H1 (cell line): ENCODE results near the gene IGFALS. TPM values are rescaled to one million over a fixed set of nuclear protein-coding genes. Genes with fewer than 3 reads are reported as not detected.

Experiments used
- CTCF ChIA-PET: fragments of 300-600 bp; sonication (Branson Sonifier 250); formaldehyde crosslinking; loops from one replicate; lab custom pipeline; 2021; ENCODE audit not compliant: partially characterized antibody; lab: Charles Lee
- POLR2A ChIA-PET: fragments of 300-600 bp; sonication (Branson Sonifier 250); formaldehyde crosslinking; loops from one replicate; lab custom pipeline; 2021; ENCODE audit warnings: inconsistent platforms; ENCODE audit not compliant: partially characterized antibody; lab: Charles Lee
- DNase-seq, 2 experiments: peaks; one replicate each; pipeline versions ENCODE4 v3.0.0 to v3.0.0-alpha.2; 2010 to 2022; ENCODE audit warnings: low spot score in 2 of 2, low read depth in 1 of 2, mixed read lengths in 1 of 2
- FAIRE-seq: peaks from 2 replicates; lab custom pipeline; 2011; peaks lifted over from hg19 to GRCh38; lab: Jason Lieb, UNC
- H2AFZ ChIP-seq: 2 replicates; pipeline ENCODE4 v1.8.1; 2012; ENCODE audit warnings: low read length, inconsistent platforms
- H2AK5ac ChIP-seq: 2 replicates; pipeline ENCODE4 v1.6.1; 2013; ENCODE audit warnings: low read depth, low read length
- H2BK120ac ChIP-seq: replicated peaks from 2 replicates; pipeline ENCODE3; 2013; ENCODE audit warnings: low read depth, low read length, inconsistent platforms
- H2BK12ac ChIP-seq: 2 replicates; pipeline ENCODE4 v1.6.1; 2013; ENCODE audit warnings: low read depth, low read length
- H2BK15ac ChIP-seq: 2 replicates; pipeline ENCODE4 v1.6.1; 2013; ENCODE audit warnings: low read length
- H2BK20ac ChIP-seq: 2 replicates; pipeline ENCODE4 v1.6.1; 2013; ENCODE audit warnings: low read length
- H2BK5ac ChIP-seq: 2 replicates; pipeline ENCODE4 v1.6.1; 2013; ENCODE audit warnings: low read depth, low read length
- H3K14ac ChIP-seq: 2 replicates; pipeline ENCODE4 v1.6.1; 2013; ENCODE audit warnings: inconsistent platforms; ENCODE audit not compliant: insufficient read length
- H3K18ac ChIP-seq: 2 replicates; pipeline ENCODE4 v1.6.1; 2013; ENCODE audit warnings: low read length; ENCODE audit errors: extremely low read depth
- H3K23ac ChIP-seq: 2 replicates; pipeline ENCODE4 v1.6.1; 2013; ENCODE audit warnings: inconsistent platforms; ENCODE audit not compliant: insufficient read length
- H3K23me2 ChIP-seq: 2 replicates; pipeline ENCODE4 v1.6.1; 2013; ENCODE audit warnings: low read depth, low read length
- H3K27ac ChIP-seq: 2 replicates; pipeline ENCODE4 v1.6.1; 2011; ENCODE audit warnings: low read depth, low read length, inconsistent platforms
- H3K27me3 ChIP-seq, 4 experiments: replicated peaks in 1 of 4; 1 replicate in 1 of 4; 2 replicates in 3 of 4; pipeline versions ENCODE4 v1.6.1 to v1.8.1; 2011 to 2013; ENCODE audit warnings: low read length in 3 of 4, mild to moderate bottlenecking in 3 of 4, inconsistent platforms in 2 of 4, mixed read lengths in 2 of 4, moderate library complexity in 1 of 4; ENCODE audit not compliant: control insufficient read depth in 3 of 4, insufficient read depth in 3 of 4; ENCODE audit errors: extremely low read depth in 1 of 4
- H3K36me3 ChIP-seq, 4 experiments: 2 replicates each; pipeline versions ENCODE4 v1.6.1 to v1.8.1; 2011 to 2013; ENCODE audit warnings: mild to moderate bottlenecking in 4 of 4, low read length in 3 of 4, moderate library complexity in 2 of 4, control low read depth in 1 of 4, inconsistent platforms in 1 of 4; ENCODE audit not compliant: insufficient read depth in 4 of 4, control insufficient read depth in 2 of 4
- H3K4ac ChIP-seq: replicated peaks from 2 replicates; pipeline ENCODE3; 2013; ENCODE audit warnings: low read length, low read depth, mixed read lengths, inconsistent platforms; ENCODE audit not compliant: insufficient read length
- H3K4me1 ChIP-seq, 4 experiments: replicated peaks in 1 of 4; 1 replicate in 1 of 4; 2 replicates in 3 of 4; pipeline versions ENCODE4 v1.6.1 to v1.8.1; 2011 to 2013; ENCODE audit warnings: low read length in 3 of 4, inconsistent platforms in 2 of 4, mixed read lengths in 1 of 4; ENCODE audit not compliant: insufficient read depth in 4 of 4, control insufficient read depth in 3 of 4
- H3K4me2 ChIP-seq, 2 experiments: 2 replicates each; pipeline versions ENCODE4 v1.6.1 to v1.8.1; 2011 to 2013; ENCODE audit warnings: low read depth in 2 of 2, low read length in 2 of 2, control low read depth in 1 of 2, inconsistent platforms in 1 of 2, mild to moderate bottlenecking in 1 of 2; ENCODE audit not compliant: insufficient read depth in 1 of 2
- H3K4me3 ChIP-seq, 4 experiments: fragments of 200-600, 300-600 bp in 1 of 4; sonication (generic), shearing (Covaris generic), sonication (Bioruptor Twin) in 1 of 4; 2 replicates each; pipeline versions ENCODE4 v1.5.1 to v1.8.1; 2011 to 2016; ENCODE audit warnings: low read length in 4 of 4, low read depth in 3 of 4, control low read depth in 2 of 4, inconsistent platforms in 2 of 4, mild to moderate bottlenecking in 2 of 4, mixed read lengths in 1 of 4, moderate library complexity in 1 of 4; ENCODE audit not compliant: insufficient read depth in 2 of 4; ENCODE audit errors: extremely low read depth in 1 of 4
- H3K56ac ChIP-seq: replicated peaks from 2 replicates; pipeline ENCODE3; 2013; ENCODE audit warnings: low read depth, mild to moderate bottlenecking, mixed read lengths, low read length, inconsistent platforms; ENCODE audit not compliant: insufficient read length
- H3K79me1 ChIP-seq: 2 replicates; pipeline ENCODE4 v1.6.1; 2013; ENCODE audit warnings: low read depth, low read length, control low read depth
- H3K79me2 ChIP-seq, 2 experiments: 2 replicates each; pipeline versions ENCODE4 v1.6.1 to v1.8.1; 2012 to 2013; ENCODE audit warnings: low read length in 2 of 2, mild to moderate bottlenecking in 2 of 2, inconsistent platforms in 1 of 2; ENCODE audit not compliant: insufficient read depth in 2 of 2, control insufficient read depth in 1 of 2
- H3K9ac ChIP-seq, 4 experiments: replicated peaks in 1 of 4; 1 replicate in 1 of 4; 2 replicates in 3 of 4; pipeline versions ENCODE4 v1.6.1 to v1.8.1; 2011 to 2013; ENCODE audit warnings: low read depth in 3 of 4, low read length in 3 of 4, control low read depth in 2 of 4, mild to moderate bottlenecking in 2 of 4, moderate library complexity in 2 of 4, inconsistent platforms in 1 of 4; ENCODE audit errors: extremely low read depth in 1 of 4
- H3K9me3 ChIP-seq, 2 experiments: 2 replicates each; pipeline versions ENCODE4 v1.6.1 to v1.8.1; 2012 to 2013; ENCODE audit warnings: mild to moderate bottlenecking in 2 of 2, moderate library complexity in 2 of 2, control low read depth in 1 of 2, inconsistent platforms in 1 of 2, low read depth in 1 of 2, low read length in 1 of 2, mixed read lengths in 1 of 2; ENCODE audit not compliant: insufficient read depth in 2 of 2
- H4K20me1 ChIP-seq, 2 experiments: replicated peaks in 1 of 2; 2 replicates each; pipeline versions ENCODE3 to v1.8.1; 2011 to 2013; ENCODE audit warnings: inconsistent platforms in 2 of 2, low read length in 2 of 2, mild to moderate bottlenecking in 1 of 2; ENCODE audit not compliant: insufficient read depth in 2 of 2, control insufficient read depth in 1 of 2
- H4K5ac ChIP-seq: 2 replicates; pipeline ENCODE4 v1.6.1; 2013; ENCODE audit warnings: low read length, low read depth, mixed read lengths, inconsistent platforms; ENCODE audit not compliant: insufficient read length
- H4K8ac ChIP-seq: 2 replicates; pipeline ENCODE4 v1.8.0; 2013; ENCODE audit warnings: mild to moderate bottlenecking, moderate library complexity, low read length, inconsistent platforms; ENCODE audit not compliant: insufficient read depth; ENCODE audit errors: extremely low read depth
- H4K91ac ChIP-seq: replicated peaks from 2 replicates; pipeline ENCODE3; 2013; ENCODE audit warnings: low read length, mixed read lengths, inconsistent platforms; ENCODE audit not compliant: insufficient read length
- ATF3 ChIP-seq: IDR thresholded peaks from 2 replicates; pipeline ENCODE4 v1.6.1; 2011; ENCODE audit warnings: low read depth, mild to moderate bottlenecking, low read length; ENCODE audit not compliant: insufficient read depth
- CBX8 ChIP-seq: fragments of 300-800, 300-1000 bp; sonication (generic); IDR thresholded peaks from 2 replicates; pipeline ENCODE4 v1.7.1; 2016; ENCODE audit warnings: low read depth, low read length, borderline replicate concordance
- CTBP2 ChIP-seq: IDR thresholded peaks from 2 replicates; pipeline ENCODE4 v1.7.0; 2011; ENCODE audit warnings: borderline replicate concordance, mild to moderate bottlenecking, moderate library complexity, mixed read lengths, low read length; ENCODE audit not compliant: insufficient read depth, insufficient read length
- EGR1 ChIP-seq: IDR thresholded peaks from 2 replicates; pipeline ENCODE4 v1.6.1; 2011; ENCODE audit warnings: low read depth, low read length, borderline replicate concordance
- NANOG ChIP-seq: IDR thresholded peaks from 2 replicates; pipeline ENCODE4 v1.6.1; 2011; ENCODE audit warnings: low read length, low read depth, mild to moderate bottlenecking, inconsistent platforms; ENCODE audit not compliant: insufficient read depth, poor library complexity, severe bottlenecking
- RXRA ChIP-seq: IDR thresholded peaks from 2 replicates; pipeline ENCODE4 v1.6.1; 2011; ENCODE audit warnings: low read depth, mild to moderate bottlenecking, low read length, moderate library complexity; ENCODE audit not compliant: insufficient read depth
- WGBS, 2 experiments: shearing (Covaris generic) in 1 of 2; methylation state at CpG; one replicate each; pipeline versions ENCODE4 v1.1.6 to v1.1.7; 2013 to 2015; ENCODE audit warnings: low lambda C conversion rate in 2 of 2, mixed read lengths in 2 of 2, inconsistent platforms in 1 of 2, low coverage in 1 of 2, missing lambda C conversion rate in 1 of 2; ENCODE audit not compliant: insufficient replicate concordance in 2 of 2, insufficient coverage in 1 of 2, insufficient read length in 1 of 2; ENCODE audit errors: extremely low coverage in 1 of 2, missing lambda C conversion rate in 1 of 2; 5-methylcytosine and 5-hydroxymethylcytosine counted together
- polyA plus RNA-seq, 7 experiments: library from polyadenylated mRNA; depleted of rRNA in 3 of 7; stranded (reverse) in 5 of 7; unstranded in 2 of 7; fragments of >200 nt in 5 of 7; fragments of 200-250 nt in 2 of 7; gene quantifications; 1 replicate in 5 of 7; 2 replicates in 1 of 7; 4 replicates in 1 of 7; pipeline versions ENCODE4 v1.2.1 to v1.2.3, GENCODE V29; 2011 to 2013; ENCODE audit warnings: missing spikeins in 2 of 7, mixed read lengths in 2 of 7
- total RNA-seq: library from RNA; stranded (reverse); fragmentation: NEBNext Ultra II Directional; extraction: Animal tissue kit (Norgen Biotek cat#: 25700); gene quantifications from 2 replicates; pipeline ENCODE4 v1.2.1, GENCODE V29; 2021

The IGFALS gene
- total and polyA plus RNA-seq, 2 of the 8 experiments (the other 6 are each of a cell fraction or from before 2014, with no cell fraction given): not detected

- H3K4me1 ChIP-seq: no peaks in the 10 kb centered on the region
- no peak overlapping the region for H2BK20ac ChIP-seq
- no peak overlapping the region for H2BK5ac ChIP-seq
- no peak overlapping the region for H3K27ac ChIP-seq
- H2AK5ac ChIP-seq: no peak overlapping the region
- no peak overlapping the region for H3K4ac ChIP-seq
- H4K5ac ChIP-seq: no peak overlapping the region
- POLR2A ChIA-PET: interaction anchor here (1.3 to 4.2 kb wide), 4 partner anchors 8 to 29 kb away, joined by 3 to 26 read pairs (median 14); partner anchors contain the start of genes NUBP2 and SPSB3
- H3K14ac ChIP-seq: no peak overlapping the region
- H3K23me2 ChIP-seq: no peaks in the 10 kb centered on the region
- CTCF ChIA-PET: interaction anchor here (0.5 to 1.3 kb wide), 4 partner anchors 16 to 1048 kb away, joined by 3 to 5 read pairs (median 3); no protein-coding TSS in a partner anchor
- H3K27me3 ChIP-seq: no peaks in the 10 kb centered on the region
- H3K79me1 ChIP-seq: peaks cover 5% of the 10 kb centered on the region
- H2BK15ac ChIP-seq: no peak overlapping the region
- no peak overlapping the region for H2AFZ ChIP-seq
- DNase-seq (no peak), FAIRE-seq (no peak)
- no peak overlapping the region for H2BK12ac ChIP-seq
- H3K4me2 ChIP-seq: no peak overlapping the region
- no peaks in the 10 kb centered on the region; a peak in 1 of 4 replicates for H3K9me3 ChIP-seq
- no peak overlapping the region for H3K18ac ChIP-seq
- no peak overlapping the region for H3K56ac ChIP-seq
- peaks cover 11 to 12% of the 10 kb centered on the region in 2 experiments for H4K20me1 ChIP-seq
- no peak overlapping the region for H4K91ac ChIP-seq
- no peak overlapping the region for H3K23ac ChIP-seq
- no peak for TF ChIP-seq NANOG
- TF ChIP-seq CTBP2: no peak
- no peak for TF ChIP-seq ATF3
- no peak for TF ChIP-seq EGR1
- TF ChIP-seq RXRA: no peak
- no peak for TF ChIP-seq CBX8
- TF ChIP-seq, all 59 proteins: peak for 0
- no peak overlapping the region for H4K8ac ChIP-seq
- WGBS, 2 experiments: 95% methylated on average over 40 of the region's 44 CpGs; no CpG with 5 or more reads in 1 of the 2 experiments
- H3K9ac ChIP-seq: no peak overlapping the region
- H3K79me2 ChIP-seq: peaks cover 0 to 11% of the 10 kb centered on the region in 2 experiments; a peak in 2 of 4 replicates
- peaks cover 0 to 44% (median 2%) of the 10 kb centered on the region in 4 experiments; a peak in 4 of 8 replicates for H3K36me3 ChIP-seq
- H3K4me3 ChIP-seq: no peak overlapping the region
- H2BK120ac ChIP-seq: no peak overlapping the region
Observed at GRCh38 chr16:1790611-1791255, 2.8 kb downstream of the IGFALS start.
